Thoracic aorta (tissue), 2 donors: Measurements from ENCODE around the gene C16orf90. TPM values are rescaled to one million over a fixed set of nuclear protein-coding genes. Genes with fewer than 3 reads are reported as not detected.
A peak's percentile ranks its signal among the peaks of the same experiment; 100 is the strongest.
"Not testable (repeated sequence)": the region's sequence is repeated elsewhere in the genome, so short reads cannot be mapped to it uniquely, and the experiment has no call there.

ENCODE experiments used
- ATAC-seq: fragments of 150-250 bp; one replicate; pipeline ENCODE4 v1.8.0; 2017; ENCODE audit warnings: low read depth; ENCODE audit not compliant: insufficient number of reproducible peaks, low FRiP score
- DNase-seq: peaks from one replicate; pipeline ENCODE4 v3.0.0-alpha.2; 2020; ENCODE audit warnings: low spot score
- H3K27ac ChIP-seq, 2 donors: fragments of 200-600 bp; sonication (generic); 1 replicate in 1 of 2; 2 replicates in 1 of 2; pipeline ENCODE4 v1.5.1; 2016; ENCODE audit warnings: mild to moderate bottlenecking in 2 of 2, moderate library complexity in 2 of 2
- H3K27me3 ChIP-seq: fragments of 200-600 bp; sonication (generic); replicated peaks from 2 replicates; pipeline ENCODE4 v1.6.0; 2016; ENCODE audit warnings: mild to moderate bottlenecking; ENCODE audit not compliant: insufficient read depth
- H3K36me3 ChIP-seq: fragments of 200-600 bp; sonication (generic); one replicate; pipeline ENCODE4 v1.5.1; 2016
- H3K4me1 ChIP-seq, 2 donors: fragments of 200-600 bp; sonication (generic); 1 replicate in 1 of 2; 2 replicates in 1 of 2; pipeline versions ENCODE4 v1.5.1 to v1.6.0; 2016; ENCODE audit warnings: low read depth in 2 of 2, mild to moderate bottlenecking in 1 of 2; ENCODE audit not compliant: control insufficient read depth in 1 of 2
- H3K4me3 ChIP-seq: fragments of 200-600 bp; sonication (generic); 2 replicates; pipeline ENCODE4 v1.5.1; 2016; ENCODE audit warnings: mild to moderate bottlenecking
- H3K9me3 ChIP-seq: fragments of 200-600 bp; sonication (generic); 2 replicates; pipeline ENCODE4 v1.5.1; 2016
- CTCF ChIP-seq: fragments of 200-600 bp; sonication (generic); IDR thresholded peaks from one replicate; pipeline ENCODE4 v1.5.1; 2019; ENCODE audit warnings: antibody characterized with exemption
- total RNA-seq, 2 donors: library from RNA; depleted of rRNA; stranded (reverse); fragments of >200 nt; gene quantifications; one replicate each; pipeline versions ENCODE4 v1.1.0 to v1.2.3, GENCODE V29; 2016

C16orf90 gene
- total RNA-seq, 2 donors from 2014 or later, result not detected

- DNase-seq, result no peak
These were observed 33.1 kb upstream of the C16orf90 start for GRCh38 chr16:3528406-3528805.

GRCh38 chr16:3527216-3527829 lies 32.0 kb upstream of the C16orf90 start:
- not testable (repeated sequence) for H3K27me3 ChIP-seq, H3K4me3 ChIP-seq, H3K27ac ChIP-seq, ATAC-seq, H3K9me3 ChIP-seq, H3K4me1 ChIP-seq
- H3K36me3 ChIP-seq, result peaks cover 21% of the 10 kb centered on the region
- TF ChIP-seq CTCF, result peak; percentile 75
- DNase-seq, result peak; percentile 54

More at GRCh38 chr16:3528406-3528805, 33.1 kb upstream of the C16orf90 start:
- Histone ChIP-seq H3K4me1 (no peaks in the 10 kb centered on the region), H3K27me3 (no peaks in the 10 kb centered on the region), H3K9me3 (no peaks in the 10 kb centered on the region), H3K27ac (no peak overlapping the region), H3K4me3 (no peak overlapping the region), H3K36me3 (peaks cover 23% of the 10 kb centered on the region)
- no peak for ATAC-seq
- TF ChIP-seq CTCF, result no peak

GRCh38 chr16:3525951-3526350 lies 30.7 kb upstream of the C16orf90 start:
- ATAC-seq, result no peak
- H3K27me3 ChIP-seq, result no peaks in the 10 kb centered on the region
- no peak for DNase-seq
- peaks cover 21% of the 10 kb centered on the region for H3K36me3 ChIP-seq
- no peak overlapping the region for H3K27ac ChIP-seq
- TF ChIP-seq CTCF, result no peak
- peaks cover 0 to 1% of the 10 kb centered on the region in 2 donors for H3K4me1 ChIP-seq
- no peaks in the 10 kb centered on the region for H3K9me3 ChIP-seq
- H3K4me3 ChIP-seq, result no peak overlapping the region

GRCh38 chr16:3523281-3523680 lies 28.0 kb upstream of the C16orf90 start:
- no peak for TF ChIP-seq CTCF
- no peaks in the 10 kb centered on the region for H3K9me3 ChIP-seq
- DNase-seq, result no peak
- no peak for ATAC-seq
- no peak overlapping the region for H3K4me3 ChIP-seq
- H3K27ac ChIP-seq, result no peak overlapping the region
- H3K36me3 ChIP-seq, result peaks cover 21% of the 10 kb centered on the region
- peaks cover 0 to 8% of the 10 kb centered on the region in 2 donors for H3K4me1 ChIP-seq
- H3K27me3 ChIP-seq, result no peaks in the 10 kb centered on the region

- no peak for TF ChIP-seq CTCF
- ATAC-seq (no peak), DNase-seq (no peak)
- Histone ChIP-seq H3K27ac (peak overlapping the region; percentile 86 to 92), H3K36me3 (peaks cover 23% of the 10 kb centered on the region), H3K4me1 (peaks cover 0 to 8% of the 10 kb centered on the region in 2 donors), H3K27me3 (no peaks in the 10 kb centered on the region), H3K4me3 (peak overlapping the region; percentile 57), H3K9me3 (no peaks in the 10 kb centered on the region)
These were observed 25.6 kb upstream of the C16orf90 start for GRCh38 chr16:3520841-3521240.
